HCEC 1CT (cell line): ENCODE results near the gene SLC44A5.

ENCODE experiments used
- DNase-seq: peaks from one replicate; pipeline ENCODE4 v3.0.0-alpha.2; 2017

Gene SLC44A5

DNA sequence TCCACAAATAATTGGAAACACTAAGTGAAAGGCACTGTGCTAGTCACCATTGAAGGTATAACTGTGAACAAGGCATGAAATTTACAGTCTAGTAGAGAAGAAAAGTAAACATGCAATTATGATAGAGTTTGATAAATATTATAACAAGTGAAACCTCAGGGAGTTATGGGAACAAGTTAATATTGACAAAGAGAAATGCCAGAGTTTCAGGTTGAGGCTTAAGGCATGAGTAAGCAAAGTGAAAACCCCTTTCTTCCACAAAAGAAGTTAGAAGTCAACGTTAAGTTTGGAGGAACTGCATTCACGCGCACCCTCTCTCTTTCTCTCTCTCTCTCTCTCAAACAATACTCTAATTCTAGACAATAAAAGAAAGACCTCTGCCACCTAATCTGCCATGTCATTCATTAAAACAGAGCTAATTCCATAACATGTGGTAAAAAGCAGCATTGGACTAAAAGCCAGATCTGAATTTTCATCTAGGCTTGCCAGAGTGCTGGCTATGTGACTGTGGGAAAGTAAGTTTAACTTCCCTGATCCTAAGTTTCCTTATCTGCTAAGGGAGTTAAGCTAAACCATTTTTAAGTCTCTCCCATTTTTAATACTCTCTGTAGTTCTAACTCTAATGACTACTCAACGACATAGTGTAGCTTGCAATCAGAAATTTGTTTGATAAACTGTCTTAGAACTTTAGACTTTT, 22.0 kb downstream of the SLC44A5 start:
- DNase-seq: no peak

DNA sequence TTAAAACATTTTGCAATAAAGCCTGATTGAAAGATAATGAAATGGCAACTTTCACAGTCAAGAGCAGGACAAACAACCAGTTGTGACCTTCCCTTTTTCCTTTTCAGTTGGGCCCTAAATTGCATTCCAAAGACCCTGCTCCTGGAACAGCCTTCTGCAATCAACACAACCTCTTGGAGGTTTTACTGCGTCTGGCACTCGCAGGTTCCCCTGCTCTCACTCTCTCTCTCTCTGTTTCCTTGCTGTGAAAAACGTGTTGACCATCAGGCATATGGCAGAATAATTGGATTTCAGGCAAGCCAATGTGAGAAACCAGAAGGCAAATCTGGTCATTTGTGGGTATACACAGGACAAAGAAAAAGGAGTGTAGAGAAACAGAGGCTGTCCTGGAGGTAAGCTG, 23.2 kb downstream of the SLC44A5 start:
- DNase-seq: no peak

DNA sequence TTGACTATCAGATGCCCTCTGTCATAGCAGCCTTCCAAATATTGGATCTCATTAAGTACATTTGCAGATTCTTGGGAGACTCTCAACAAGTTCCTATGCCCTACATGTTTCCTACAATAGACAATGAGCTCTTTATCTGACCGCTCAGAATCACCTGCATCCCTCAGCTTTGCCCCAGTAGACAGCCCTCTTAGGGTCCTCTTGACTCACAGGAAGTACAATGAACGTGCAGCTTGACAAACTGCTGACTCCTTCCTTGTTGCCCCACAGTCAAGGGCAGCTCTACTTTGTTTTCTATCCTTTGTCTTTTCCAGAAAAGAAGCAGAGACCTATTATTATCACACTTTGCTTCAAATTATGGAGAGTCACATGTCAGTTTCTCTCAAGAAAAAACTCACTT, 27.6 kb downstream of the SLC44A5 start:
- no peak for DNase-seq

DNA sequence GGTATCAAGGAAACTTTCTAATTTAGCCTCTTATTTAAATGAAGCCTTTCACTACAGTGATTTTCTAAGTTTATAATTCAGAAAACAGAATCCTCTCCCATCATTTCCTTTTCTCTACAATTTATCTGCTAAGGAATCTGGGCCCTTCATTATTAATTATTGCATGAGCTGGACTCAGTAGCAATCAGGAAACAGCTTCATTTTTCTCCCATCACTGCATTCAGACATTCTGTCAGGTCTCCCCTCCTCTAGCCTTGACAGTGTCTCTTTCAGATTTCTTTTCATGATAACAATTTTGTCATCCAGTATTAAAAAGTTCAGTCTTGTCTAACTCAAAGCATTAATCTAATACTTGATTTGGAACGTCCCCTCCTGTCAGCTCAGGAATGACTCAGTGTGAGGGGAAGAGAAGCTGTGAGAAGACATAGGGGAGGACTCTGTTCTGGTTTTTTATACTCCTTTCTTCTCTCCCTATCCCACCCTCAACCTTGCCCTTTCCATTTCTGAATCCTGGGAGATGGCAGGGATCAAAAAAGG, 28.1 kb downstream of the SLC44A5 start:
- no peak for DNase-seq

DNA sequence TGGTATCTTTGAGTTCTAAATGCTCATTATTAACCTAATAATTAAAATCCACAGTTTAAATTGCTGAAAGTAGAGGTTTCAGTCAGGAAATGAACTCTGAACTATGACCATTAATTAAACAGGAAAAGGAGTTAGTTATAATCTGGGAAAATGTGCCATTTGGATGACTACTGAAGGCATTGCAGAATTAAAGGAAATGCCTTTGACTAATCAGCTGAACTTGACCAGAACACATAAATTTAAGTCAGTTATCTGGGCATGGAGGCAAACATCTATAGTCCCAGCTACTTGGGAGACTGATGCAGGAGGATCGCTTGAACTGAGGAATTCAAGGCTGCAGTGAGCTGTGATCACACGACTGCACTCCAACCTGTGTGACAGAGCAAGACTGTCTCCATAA, 31.9 kb downstream of the SLC44A5 start:
- no peak for DNase-seq

DNA sequence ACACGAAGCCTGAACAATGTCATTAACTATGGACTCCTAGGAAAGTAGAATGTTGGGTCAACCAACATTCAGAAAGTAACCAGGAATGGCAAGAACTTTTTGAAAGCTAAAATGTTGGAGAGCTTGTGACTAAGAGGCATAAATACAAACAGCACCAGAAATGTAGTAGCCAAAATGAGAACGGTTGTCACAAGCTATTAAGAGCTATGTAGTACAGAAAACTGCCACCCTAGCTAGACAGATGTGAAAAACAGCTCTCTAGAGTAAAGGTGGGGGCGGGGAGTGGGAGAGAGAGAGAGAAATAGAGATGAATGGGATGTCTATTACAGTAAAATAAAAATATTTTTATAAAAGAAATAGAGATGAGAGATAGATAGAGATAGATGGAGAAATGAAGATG, 35.1 kb downstream of the SLC44A5 start:
- no peak for DNase-seq

DNA sequence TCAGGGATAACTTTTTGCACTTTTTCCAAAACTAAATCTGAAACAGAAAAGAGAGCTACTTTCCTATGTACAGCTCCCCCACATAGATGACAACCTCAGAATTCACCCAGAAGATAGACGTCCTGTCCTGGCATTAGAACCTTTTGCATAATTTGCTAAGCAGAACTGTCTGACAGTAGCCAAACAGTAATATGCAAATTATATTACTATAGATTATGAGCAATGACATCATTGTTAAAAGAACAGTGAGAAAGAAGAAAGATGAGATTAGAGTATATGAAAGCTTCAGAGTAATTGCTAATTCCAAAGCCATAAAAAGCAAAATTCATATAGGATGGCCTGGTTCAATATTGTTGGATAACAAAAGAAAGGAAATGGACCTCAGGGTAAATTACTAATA, 43.7 kb downstream of the SLC44A5 start:
- DNase-seq: no peak

DNA sequence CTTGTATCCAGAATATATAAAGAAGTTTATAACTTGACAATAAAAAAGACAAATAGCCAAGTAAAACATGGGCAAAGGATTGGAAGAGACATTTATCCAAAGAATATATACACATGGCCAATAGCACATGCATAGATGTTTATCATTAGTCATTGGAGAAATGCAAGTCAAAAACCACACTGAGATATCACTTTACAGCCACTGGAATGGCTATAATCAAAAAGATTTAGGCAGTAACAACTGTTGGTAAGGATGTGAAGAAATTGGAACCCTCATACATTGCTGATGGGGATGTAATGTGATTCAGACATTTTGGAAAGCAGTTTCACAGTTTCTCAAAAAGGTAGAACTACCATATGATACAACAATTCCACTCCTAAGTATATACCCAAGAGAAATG, 51.1 kb downstream of the SLC44A5 start:
- DNase-seq: no peak

DNA sequence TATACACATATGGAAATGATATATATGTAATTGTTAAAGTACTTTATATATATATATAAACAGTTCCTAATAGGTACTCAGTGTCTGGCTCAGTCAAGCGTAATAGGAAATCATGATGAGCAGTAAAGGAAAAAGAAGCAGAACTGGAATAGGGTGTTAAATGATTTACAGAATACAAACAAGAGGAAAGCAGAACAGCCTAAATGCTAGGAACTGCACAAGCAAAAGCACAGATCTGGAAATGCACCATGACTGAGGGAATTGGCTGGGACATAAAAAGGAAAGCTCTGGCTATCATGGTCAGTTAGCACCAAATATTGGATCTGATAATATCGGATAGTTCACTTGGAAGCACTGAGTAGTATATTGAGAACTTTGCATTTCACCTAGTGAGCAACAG, 51.8 kb downstream of the SLC44A5 start:
- DNase-seq: no peak

DNA sequence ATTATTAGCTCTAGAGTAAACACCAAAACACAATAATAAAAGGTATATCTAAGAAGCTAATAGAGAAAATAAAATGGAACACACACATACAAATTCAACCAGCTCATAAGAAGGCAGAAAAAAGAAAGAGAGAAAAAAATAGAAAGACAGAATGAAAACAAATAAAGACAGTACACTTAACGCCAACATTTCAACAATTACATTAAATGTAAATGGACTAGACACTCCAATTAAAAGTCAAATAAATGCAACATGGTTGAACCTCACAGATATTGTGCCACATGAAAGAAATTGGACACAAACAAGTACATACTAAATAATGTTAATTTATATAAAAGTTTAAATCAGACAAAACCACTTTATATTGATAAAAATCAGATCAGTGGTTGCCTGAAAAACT, 56.0 kb downstream of the SLC44A5 start:
- no peak for DNase-seq

DNA sequence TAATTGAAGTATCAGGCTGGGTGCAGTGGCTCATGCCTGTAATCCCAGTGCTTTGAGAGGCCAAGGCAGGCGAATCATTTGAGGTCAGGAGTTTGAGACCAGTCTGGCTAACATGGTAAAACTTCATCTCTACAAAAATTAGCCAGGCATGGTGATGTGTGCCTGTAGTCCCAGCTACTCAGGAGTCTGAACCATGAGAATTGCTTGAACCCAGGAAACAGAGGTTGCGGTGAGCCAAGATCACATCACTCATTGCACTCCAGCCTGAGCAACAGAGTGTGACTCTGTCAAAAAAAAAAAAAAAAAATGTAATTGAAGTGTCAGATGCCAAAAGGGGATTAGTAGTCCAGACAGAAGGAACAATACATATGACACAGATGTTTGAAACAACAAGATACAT, 56.7 kb downstream of the SLC44A5 start:
- no peak for DNase-seq

DNA sequence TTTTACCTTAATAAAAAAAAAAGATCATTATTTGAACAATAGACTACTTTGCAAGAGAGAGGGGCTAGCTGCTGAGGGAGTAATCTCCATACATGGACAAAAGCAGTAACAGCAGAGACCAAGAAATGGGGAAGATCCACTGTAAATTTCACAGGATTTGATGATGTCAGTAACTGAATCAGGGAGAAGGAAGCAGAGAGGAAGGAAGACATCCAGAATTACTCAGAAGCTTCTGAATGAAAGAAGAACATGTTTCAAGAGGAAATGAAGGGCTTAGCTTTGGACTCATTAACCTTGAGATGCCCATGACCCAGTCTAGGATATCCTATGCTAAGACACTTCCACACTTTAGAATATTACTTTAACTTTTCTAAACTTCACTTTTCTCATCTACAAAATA, 60.4 kb downstream of the SLC44A5 start:
- DNase-seq: no peak

DNA sequence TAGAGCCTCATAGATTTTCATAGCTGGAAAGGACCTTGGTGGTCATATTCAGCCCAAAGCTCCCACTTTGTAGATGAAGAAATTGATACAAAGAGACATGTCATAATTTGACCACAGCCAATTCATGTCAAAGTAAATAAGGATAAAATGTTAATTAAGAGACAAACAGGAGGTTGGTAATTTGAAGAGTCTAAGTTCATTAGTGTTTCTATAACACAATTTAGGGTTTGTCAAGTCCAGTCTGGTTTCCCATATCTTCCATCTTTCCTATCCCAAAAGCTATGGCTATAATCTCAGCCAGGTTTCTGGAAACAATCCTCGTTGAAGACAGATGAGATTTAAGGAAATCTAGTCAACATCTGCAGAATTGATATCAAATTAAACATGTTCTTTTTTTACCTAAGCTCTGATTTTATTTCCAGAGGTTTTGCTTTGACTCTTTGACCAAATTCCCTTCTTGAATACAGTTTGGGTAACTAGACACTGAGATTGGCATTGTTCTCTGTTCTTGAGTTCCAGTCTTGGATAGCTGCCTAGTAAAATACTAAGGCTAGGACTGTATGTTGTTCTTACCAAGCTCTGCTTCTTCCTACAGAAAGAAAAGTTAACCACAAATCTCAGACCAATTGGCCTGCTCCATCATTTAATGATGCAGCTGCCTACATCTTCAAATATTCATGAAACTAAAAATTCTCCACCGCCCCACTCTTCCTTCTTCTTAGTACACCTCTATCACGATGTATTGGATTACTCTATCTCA, 62.0 kb downstream of the SLC44A5 start:
- DNase-seq: no peak

DNA sequence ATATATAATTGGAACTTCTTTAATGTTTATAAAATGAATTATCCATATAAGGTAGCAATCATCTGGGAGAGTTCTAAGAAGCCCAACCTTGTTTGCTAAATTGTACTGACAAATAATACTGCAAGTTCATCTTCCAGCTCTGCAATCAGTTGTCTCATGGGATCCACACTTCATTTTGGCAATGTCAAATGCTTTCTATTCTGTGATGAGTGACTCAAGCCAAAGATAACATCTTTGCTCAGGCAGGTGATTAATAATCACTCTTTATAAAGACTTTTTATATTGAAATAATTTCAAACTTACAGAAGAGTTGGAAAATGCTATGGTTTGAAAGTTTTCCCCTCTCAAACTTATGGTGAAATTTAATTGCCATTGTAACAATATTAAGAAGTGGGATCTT, 67.2 kb downstream of the SLC44A5 start:
- DNase-seq: no peak

DNA sequence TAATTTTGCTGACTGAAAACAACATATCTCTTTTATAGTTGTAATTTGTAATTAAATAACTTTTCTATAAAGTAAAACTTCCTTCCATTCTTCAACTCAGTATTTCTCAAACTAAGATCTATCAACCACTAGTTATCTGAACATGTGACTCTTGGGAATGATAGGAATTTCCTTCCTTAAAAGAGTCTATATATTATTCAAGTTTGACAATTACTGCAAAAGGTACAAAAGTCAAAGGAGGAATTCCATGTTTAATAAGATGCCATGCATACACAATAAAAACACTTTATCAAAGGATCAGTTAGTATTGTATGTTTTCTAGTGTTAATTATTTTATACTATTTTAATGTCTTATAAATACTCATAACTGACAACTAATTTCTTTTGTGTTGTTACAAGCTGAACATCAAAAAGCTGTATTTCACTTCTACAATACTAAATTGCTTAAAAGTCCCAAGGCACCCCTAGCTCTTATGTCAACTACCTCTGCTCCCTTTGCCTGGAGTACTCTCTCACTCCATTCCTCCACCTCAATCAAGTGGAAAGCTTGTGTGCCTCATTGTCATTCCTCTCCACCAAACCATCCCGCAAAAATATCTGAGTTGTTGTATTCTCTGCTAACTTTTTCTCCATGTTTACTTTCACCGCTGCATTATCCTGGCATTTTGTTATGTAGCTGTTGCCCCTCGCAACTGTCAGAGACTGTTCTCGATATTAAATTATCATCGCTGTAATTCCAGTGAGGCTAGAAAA, 67.9 kb downstream of the SLC44A5 start:
- DNase-seq: no peak

DNA sequence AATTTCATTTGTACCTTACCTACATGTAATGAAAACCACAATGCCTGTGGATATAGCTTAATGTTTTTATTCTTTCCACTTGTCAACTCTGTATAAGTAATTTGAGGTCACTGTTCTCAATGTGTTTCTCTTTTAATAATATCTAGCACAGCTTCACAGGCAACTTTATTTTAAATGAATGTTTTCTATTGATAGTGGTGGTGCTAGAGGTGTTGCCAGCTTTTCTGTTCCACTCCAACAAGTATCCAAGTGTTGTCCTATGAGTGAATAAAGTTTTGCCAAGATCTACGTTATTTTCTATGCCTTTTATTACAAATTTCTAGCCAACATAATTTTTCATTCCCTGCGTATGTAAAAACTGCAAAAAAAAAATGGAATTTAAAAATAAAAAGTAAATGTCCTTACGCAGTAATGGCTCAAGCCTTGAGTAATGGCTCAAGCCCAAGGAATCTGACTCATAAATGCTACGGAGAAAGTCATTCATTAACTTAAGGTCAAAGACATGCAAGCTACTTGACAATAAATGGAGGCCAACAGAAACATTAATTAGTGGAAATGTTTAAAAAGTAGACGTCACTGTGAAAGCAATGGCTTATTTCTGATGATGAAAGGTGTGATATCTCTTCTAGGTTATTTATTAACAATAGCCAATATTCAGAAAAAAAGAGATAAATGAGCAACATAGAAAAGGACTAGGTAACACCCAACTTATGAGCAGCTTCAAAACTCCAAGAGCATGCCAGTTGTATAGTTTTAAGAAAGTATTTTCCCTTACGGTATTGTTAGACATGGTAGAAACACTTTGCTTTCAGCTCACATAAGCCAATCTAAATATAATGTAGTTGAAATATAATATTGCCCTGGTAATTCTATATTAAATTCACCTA, 71.4 kb downstream of the SLC44A5 start:
- DNase-seq: no peak

DNA sequence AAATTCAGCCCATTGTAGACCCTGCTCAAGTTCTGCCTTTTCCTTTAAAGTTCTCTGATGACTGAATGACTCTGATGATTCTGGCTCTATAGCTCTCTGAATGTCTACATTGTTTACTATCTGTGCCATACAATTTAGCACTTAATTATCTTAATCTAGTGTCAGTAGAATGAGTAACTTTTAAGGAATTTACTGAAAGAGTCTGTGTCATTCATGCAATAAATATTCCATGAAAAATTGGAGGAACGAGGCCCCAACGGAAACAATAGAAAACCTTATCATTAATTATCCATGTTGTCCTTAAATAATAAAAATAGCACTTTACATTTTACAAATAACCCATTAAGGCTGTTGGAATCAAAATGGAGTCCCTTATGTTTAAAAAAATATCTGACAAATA, 77.8 kb downstream of the SLC44A5 start:
- DNase-seq: no peak

DNA sequence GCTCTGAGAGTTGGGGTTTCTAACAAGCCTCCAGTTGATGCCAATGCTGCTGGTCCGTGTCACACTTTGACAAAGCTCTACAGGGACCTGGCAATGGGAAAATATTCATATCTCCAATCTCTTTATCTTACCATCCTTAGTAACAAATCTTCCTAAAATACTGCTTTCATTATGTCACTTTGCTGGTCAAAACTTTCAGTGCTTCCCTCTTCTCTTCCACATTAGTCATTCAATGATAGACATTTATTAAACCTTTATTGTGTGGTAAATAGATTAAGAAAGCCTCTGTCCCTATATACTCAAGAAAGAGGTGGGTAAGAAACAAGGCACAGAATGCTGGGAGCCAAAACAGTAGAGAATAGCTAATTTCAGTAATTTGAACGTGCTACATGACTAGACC, 79.3 kb downstream of the SLC44A5 start:
- no peak for DNase-seq

DNA sequence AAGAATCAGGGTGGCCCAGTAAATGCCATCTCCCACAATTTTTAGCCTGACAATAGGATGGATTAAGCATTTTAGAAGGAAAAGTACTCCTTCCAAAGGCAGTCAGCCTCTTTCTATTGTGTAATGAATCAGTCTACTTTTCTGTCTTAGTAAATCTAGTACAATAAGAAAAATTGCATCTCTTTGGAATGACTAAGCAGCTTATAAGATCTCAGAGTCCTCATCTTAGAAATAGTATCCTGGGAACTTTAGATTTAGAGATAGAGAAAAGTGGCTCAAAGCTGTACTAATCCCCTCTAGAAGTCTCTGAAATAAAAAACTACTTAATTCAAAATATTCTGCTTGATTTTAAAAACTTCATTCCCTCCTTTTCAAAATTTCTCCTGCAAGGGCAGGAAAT, 81.4 kb downstream of the SLC44A5 start:
- DNase-seq: no peak

DNA sequence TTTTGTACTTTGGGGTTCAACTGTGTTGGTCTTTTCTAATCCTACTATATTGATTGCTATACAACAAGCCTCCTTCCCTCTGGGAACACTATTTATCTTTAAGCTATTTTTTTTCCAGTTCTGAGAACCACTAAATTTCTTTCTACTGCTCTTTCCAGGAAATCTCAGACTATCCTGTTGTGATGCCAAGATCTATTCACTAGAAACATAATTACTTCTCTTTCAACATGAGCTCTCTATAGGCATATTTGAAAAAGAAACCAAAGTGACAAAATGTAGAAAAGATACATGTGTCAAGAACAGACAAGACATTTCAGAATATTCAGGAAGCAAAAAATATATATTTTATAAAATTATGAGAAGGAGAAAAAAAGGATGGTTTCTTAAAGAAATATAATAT, 82.9 kb downstream of the SLC44A5 start:
- DNase-seq: no peak

DNA sequence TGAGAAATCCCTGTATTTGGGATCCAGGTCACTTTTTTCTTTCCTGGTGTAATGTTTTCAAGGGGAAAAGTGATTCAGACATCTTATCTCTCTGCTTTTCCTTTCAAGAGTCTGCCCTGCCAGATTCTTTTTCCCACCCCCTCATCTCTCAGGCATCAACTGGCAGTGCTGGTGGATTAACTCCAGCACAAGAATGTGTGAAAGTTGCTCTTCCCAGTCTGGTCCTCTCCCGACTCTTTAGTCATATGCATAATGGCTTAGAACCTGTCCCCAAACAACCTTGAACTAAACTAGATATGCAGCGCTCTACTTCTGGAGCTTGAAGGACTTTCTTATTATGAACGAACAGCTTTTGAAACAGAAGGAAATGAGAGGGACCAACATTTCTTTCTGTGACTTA, 88.5 kb downstream of the SLC44A5 start:
- DNase-seq: no peak

DNA sequence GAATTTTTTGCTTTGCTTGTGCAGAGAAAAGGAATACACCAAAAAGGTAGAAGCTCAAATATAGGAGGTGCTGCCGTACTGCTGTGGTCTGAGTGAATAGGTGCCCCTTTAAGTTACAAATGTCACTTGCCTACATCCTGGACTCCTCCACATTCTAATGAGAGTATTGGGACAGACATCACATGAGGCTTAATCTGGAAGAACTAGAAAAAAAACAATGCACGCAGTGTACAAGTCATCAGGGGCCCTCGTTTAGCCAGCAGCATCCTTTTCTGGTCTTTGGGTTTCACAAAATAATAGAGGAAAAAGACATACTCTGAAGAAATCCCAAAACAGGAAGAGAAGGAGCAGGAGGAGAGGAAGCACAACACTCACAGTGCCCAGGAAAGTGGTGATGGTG, 89.3 kb downstream of the SLC44A5 start:
- no peak for DNase-seq
